Right lobe of liver (tissue), 6 donors: ENCODE measurements around the gene TMEM92. TPM values are rescaled to one million over a fixed set of nuclear protein-coding genes. Genes with fewer than 3 reads are reported as not detected.

Source experiments
- ATAC-seq, 4 donors: fragments of 200-7000 bp; cut with Tn5 transposase; one replicate each; pipeline ENCODE4 v1.9.1; 2020; ENCODE audit warnings: mild to moderate bottlenecking in 4 of 4, moderate library complexity in 4 of 4
- DNase-seq, 3 donors: peaks; one replicate each; pipeline ENCODE4 v3.0.0-alpha.2; 2020
- H3K27ac ChIP-seq, 3 donors: fragments of 200-600 bp; one replicate each; pipeline ENCODE4 v1.8.0; 2022
- H3K27me3 ChIP-seq, 2 donors: fragments of 200-600 bp; one replicate each; pipeline ENCODE4 v1.8.0; 2022
- H3K36me3 ChIP-seq, 4 donors: fragments of 200-600 bp; sonication (generic) in 1 of 4; one replicate each; pipeline versions ENCODE4 v1.5.1 to v1.8.0; 2017 to 2022; ENCODE audit warnings: control low read depth in 1 of 4
- H3K4me1 ChIP-seq, 4 donors: fragments of 200-600 bp; sonication (generic) in 1 of 4; one replicate each; pipeline versions ENCODE4 v1.5.1 to v1.8.0; 2017 to 2022; ENCODE audit warnings: control low read depth in 1 of 4
- H3K4me3 ChIP-seq, 3 donors: fragments of 200-600 bp; one replicate each; pipeline ENCODE4 v1.8.0; 2022
- H3K9me3 ChIP-seq, 4 donors: fragments of 200-600 bp; sonication (generic) in 1 of 4; one replicate each; pipeline versions ENCODE4 v1.5.1 to v1.8.0; 2017 to 2022; ENCODE audit warnings: control low read depth in 1 of 4
- POLR2A ChIP-seq: fragments of 450-650 bp; IDR thresholded peaks from one replicate; pipeline ENCODE4 v1.6.1; 2017; ENCODE audit warnings: antibody characterized with exemption, mild to moderate bottlenecking
- WGBS: methylation state at CpG from one replicate; pipeline ENCODE4 v1.1.6; 2018; ENCODE audit warnings: low coverage, low lambda C conversion rate; ENCODE audit not compliant: insufficient coverage; ENCODE audit errors: missing lambda C conversion rate; 5-methylcytosine and 5-hydroxymethylcytosine counted together
- intact Hi-C, 2 donors: fragments of 100-400 bp; cut with DNase I; formaldehyde crosslinking; loops; one replicate each; pipeline versions ENCODE4 v1.11.2 to v1.14.1; 2022
- total RNA-seq, 6 experiments: library from RNA; depleted of rRNA in 2 of 6; stranded (reverse); fragments of >200 nt in 2 of 6; fragmentation: NEBNext Ultra II Directional in 3 of 6; extraction: Animal tissue kit (Norgen Biotek cat#: 25700) in 3 of 6; gene quantifications; one replicate each; pipeline versions ENCODE4 v1.1.0 to v1.2.4, GENCODE V29; 2016 to 2023
- TF ChIP-seq, protein P1 (sequence below), 4 donors: fragments of 200-600 bp in 3 of 4; fragments of 450-650 bp in 1 of 4; IDR thresholded peaks; one replicate each; pipeline versions ENCODE4 v1.5.1 to v1.8.0; 2016 to 2022; ENCODE audit warnings: antibody characterized with exemption in 4 of 4, mild to moderate bottlenecking in 2 of 4
- donor health status: DM: no; HTN: yes; CAD: no.
- donor health status: DM: no; HTN: no; CAD: no.
- donor health status: DM: no; HTN: no; CAD: no.
- donor health status: DM: no; HTN: yes; CAD: no.
- donor health status: DM: no; HTN: yes; CAD: no.

The TMEM92 gene
- total RNA-seq, 6 experiments from 2014 or later: 1.5 to 20.0 (median 8.7) TPM

DNA sequence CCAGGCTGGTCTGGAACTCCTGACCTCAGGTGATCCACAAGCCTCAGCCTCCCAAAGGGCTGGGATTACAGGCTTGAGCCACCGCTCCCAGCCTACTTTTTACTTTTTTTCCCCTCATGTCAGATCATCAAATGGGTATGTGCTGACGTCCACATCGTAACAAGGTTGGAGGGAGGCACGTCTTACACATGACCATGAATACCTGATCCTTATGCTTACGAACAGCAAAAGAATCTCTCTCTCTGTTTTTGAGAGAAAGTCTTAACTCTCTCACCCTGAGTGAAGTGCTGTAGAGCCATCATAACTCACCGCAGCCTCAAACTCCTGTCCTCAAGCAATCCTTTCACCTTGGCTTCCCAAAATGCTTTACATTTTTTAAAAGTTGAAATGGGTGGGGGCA, 29.5 kb upstream of the TMEM92 start:
- H3K4me1 ChIP-seq: no peaks in the 10 kb centered on the region
- no peak for ATAC-seq
- H3K4me3 ChIP-seq: no peak overlapping the region
- WGBS: 74% methylated on average over 6 of the region's 6 CpGs
- H3K9me3 ChIP-seq: no peaks in the 10 kb centered on the region
- no peak for DNase-seq
- H3K27me3 ChIP-seq: no peaks in the 10 kb centered on the region
- H3K27ac ChIP-seq: no peak overlapping the region
- H3K36me3 ChIP-seq: no peaks in the 10 kb centered on the region
- intact Hi-C loops: no loop called here
- TF ChIP-seq, protein P1, sequence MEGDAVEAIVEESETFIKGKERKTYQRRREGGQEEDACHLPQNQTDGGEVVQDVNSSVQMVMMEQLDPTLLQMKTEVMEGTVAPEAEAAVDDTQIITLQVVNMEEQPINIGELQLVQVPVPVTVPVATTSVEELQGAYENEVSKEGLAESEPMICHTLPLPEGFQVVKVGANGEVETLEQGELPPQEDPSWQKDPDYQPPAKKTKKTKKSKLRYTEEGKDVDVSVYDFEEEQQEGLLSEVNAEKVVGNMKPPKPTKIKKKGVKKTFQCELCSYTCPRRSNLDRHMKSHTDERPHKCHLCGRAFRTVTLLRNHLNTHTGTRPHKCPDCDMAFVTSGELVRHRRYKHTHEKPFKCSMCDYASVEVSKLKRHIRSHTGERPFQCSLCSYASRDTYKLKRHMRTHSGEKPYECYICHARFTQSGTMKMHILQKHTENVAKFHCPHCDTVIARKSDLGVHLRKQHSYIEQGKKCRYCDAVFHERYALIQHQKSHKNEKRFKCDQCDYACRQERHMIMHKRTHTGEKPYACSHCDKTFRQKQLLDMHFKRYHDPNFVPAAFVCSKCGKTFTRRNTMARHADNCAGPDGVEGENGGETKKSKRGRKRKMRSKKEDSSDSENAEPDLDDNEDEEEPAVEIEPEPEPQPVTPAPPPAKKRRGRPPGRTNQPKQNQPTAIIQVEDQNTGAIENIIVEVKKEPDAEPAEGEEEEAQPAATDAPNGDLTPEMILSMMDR (IDR thresholded peaks at IDR 0.05): no peak
- no peak for TF ChIP-seq POLR2A

DNA sequence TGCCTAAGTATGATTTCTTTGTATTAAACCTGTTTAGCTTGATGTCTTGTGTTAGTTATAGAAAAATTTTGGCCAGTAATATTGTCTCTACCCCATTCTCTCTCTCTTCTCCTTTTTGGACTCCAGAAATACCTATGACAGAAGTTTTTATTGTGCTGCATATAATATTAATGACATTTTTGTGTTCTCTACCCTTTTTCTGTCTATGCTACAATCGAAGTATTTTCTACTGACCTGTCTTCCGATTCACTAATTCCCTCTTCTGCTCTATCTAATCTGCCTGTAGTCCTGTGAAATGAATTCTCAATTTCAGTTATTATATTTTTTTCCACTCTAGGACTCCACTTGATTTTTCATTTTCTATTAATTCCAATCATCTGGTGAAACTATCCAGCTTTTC, 26.0 kb upstream of the TMEM92 start:
- Histone ChIP-seq H3K36me3 (no peaks in the 10 kb centered on the region), H3K27me3 (no peaks in the 10 kb centered on the region), H3K27ac (no peak overlapping the region), H3K4me1 (no peaks in the 10 kb centered on the region), H3K9me3 (no peaks in the 10 kb centered on the region), H3K4me3 (no peak overlapping the region)
- ATAC-seq: no peak
- 93% methylated on average over 2 of the region's 2 CpGs for WGBS
- DNase-seq: no peak
- no peak for TF ChIP-seq POLR2A
- TF ChIP-seq, protein P1 (IDR thresholded peaks at IDR 0.05): no peak
- intact Hi-C loops: no loop called here

DNA sequence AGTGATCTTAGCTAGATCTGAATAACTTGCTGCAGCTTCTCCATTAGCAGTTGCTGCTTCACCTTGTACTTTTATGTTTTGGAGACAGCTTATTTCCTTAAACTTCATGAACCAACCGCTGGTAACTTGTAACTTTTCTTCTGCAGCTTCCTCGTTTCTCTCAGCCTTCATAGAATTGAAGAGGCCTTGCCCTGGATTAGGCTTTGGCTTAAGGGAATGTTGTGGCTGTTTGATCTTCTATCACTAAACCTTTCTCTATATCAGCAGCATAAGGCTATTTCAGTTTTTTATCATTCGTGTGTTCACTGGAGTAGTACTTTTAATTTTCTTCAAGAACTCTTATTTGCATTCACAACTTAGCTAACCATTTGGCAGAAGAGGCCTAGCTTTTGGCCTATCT, 21.5 kb upstream of the TMEM92 start:
- Histone ChIP-seq H3K4me3 (no peak overlapping the region), H3K27ac (no peak overlapping the region), H3K9me3 (no peaks in the 10 kb centered on the region), H3K27me3 (no peaks in the 10 kb centered on the region), H3K4me1 (no peaks in the 10 kb centered on the region), H3K36me3 (no peaks in the 10 kb centered on the region)
- no peak for ATAC-seq
- DNase-seq: no peak
- 59% methylated on average over 3 of the region's 3 CpGs for WGBS
- TF ChIP-seq, protein P1 (IDR thresholded peaks at IDR 0.05): no peak
- TF ChIP-seq POLR2A: no peak
- intact Hi-C loops: no loop called here

DNA sequence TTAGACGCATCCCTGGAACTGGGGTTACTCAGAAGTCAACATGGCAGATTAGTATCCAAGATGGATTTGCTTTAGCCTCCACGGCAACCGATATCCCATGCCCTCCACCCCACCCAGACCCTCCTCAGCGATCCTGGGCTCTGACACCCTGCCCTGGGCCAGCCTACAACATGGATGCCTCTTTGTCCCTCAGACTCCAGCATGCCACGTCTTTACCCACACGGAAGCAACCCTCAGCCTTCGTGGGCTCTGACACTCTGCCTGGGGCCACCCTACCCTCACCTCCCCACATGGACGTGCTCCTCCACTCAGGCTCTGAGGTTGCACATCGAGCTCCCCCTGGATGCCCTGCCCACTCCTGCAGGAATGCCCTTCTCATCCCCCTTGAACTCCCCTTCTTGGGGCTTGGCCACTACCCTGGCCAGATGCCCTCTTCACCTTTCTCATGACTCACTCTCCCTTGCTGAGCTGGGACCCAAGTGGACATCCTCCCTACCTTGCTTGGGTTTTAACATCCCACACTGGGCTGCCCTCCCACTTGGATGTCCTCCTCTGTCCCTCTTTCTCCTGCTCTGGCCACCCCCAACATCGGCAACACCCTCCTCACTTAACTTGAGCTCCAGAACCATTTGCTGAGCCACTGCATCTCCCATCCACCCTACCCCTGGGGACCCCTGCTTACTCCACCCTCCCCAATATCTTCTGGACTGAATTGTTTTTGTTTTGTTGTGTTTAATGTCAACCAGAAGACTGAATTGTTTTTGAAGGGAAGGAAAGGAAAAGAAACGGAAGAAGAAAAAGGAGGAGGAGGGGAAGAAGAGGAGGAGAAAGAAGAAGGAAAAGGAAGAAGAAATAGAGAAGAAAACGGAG, 18.3 kb upstream of the TMEM92 start:
- WGBS: 68% methylated on average over 9 of the region's 12 CpGs

More for the DNA sequence above, 18.3 kb upstream of the TMEM92 start:
- DNase-seq: no peak
- H3K27ac ChIP-seq: no peak overlapping the region
- no peak overlapping the region for H3K4me3 ChIP-seq
- no peaks in the 10 kb centered on the region for H3K36me3 ChIP-seq
- intact Hi-C loops: no loop called here
- H3K27me3 ChIP-seq: no peaks in the 10 kb centered on the region
- TF ChIP-seq, protein P1 (IDR thresholded peaks at IDR 0.05): no peak
- TF ChIP-seq POLR2A: no peak
- no peaks in the 10 kb centered on the region for H3K9me3 ChIP-seq
- no peak for ATAC-seq
- H3K4me1 ChIP-seq: no peaks in the 10 kb centered on the region
